AG09319 (cell line): ENCODE data around the gene SC5D.

ENCODE experiments used
- DNase-seq: peaks from one replicate; pipeline ENCODE4 v3.0.0-alpha.2; 2010; ENCODE audit warnings: low read depth; ENCODE audit errors: extremely low read depth
- TF ChIP-seq, protein P1 (sequence below): IDR thresholded peaks from 2 replicates; pipeline ENCODE4 v1.5.1; 2011; ENCODE audit warnings: low read depth, mild to moderate bottlenecking, inconsistent platforms, low read length, moderate library complexity

The SC5D gene

GRCh38 chr11:121253951-121254350, 38.6 kb upstream of the SC5D start:
- no peak for DNase-seq
- TF ChIP-seq, protein P1, sequence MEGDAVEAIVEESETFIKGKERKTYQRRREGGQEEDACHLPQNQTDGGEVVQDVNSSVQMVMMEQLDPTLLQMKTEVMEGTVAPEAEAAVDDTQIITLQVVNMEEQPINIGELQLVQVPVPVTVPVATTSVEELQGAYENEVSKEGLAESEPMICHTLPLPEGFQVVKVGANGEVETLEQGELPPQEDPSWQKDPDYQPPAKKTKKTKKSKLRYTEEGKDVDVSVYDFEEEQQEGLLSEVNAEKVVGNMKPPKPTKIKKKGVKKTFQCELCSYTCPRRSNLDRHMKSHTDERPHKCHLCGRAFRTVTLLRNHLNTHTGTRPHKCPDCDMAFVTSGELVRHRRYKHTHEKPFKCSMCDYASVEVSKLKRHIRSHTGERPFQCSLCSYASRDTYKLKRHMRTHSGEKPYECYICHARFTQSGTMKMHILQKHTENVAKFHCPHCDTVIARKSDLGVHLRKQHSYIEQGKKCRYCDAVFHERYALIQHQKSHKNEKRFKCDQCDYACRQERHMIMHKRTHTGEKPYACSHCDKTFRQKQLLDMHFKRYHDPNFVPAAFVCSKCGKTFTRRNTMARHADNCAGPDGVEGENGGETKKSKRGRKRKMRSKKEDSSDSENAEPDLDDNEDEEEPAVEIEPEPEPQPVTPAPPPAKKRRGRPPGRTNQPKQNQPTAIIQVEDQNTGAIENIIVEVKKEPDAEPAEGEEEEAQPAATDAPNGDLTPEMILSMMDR, result no peak

DNA sequence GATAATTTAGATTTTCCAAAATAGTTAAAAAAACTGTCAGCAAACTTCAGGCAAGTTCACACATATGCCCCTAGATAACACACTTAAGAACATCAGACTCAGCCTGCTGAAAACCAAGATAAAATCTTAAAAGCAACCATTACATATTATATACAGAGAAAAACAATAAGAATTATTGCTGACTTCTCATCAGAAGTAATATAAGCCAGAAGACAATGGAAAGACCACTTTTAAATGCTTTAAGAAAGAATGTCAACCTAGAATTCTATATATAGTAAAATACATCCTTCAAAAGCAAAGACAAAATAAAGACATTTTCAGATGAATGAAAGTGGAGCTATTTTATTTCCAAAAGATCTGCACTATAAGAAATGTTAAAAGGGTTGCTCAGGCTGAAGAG, 37.8 kb upstream of the SC5D start:
- TF ChIP-seq, protein P1, result no peak

DNA sequence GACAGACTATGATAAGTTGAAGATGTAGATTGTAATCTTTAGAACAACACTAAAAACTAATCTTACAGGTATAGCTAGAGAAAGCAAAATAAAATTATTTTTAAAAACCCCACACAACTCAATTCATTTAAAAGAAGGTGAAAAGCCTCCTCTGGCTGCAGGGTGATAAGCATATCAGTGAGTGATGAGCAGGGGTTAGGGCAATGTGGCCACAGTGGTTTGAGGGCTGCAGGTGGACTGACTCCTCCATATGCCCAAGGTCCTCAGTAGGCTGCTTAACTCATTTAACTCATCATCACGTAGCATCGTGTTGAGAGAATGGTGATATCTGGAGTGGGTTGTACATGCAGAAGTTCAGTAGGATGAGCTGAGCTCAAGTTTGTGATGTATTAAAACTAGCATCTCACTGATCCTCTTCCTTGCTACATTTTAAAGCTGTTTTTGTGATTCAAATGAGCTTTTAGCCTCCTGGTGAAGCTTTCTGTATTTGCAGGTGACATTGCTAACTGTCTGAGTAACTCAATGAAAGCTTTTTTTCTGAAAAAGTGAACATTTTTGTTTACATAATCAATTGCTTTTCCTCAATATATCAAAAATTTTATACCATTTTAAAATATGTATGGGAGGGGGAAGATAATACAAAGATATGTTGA, 37.0 kb upstream of the SC5D start:
- DNase-seq, result no peak
- TF ChIP-seq, protein P1, result no peak

More for the DNA sequence above, 37.8 kb upstream of the SC5D start:
- DNase-seq, result no peak

GRCh38 chr11:121257289-121257688, 35.3 kb upstream of the SC5D start:
- TF ChIP-seq, protein P1, result no peak

GRCh38 chr11:121257976-121258375, 34.6 kb upstream of the SC5D start:
- TF ChIP-seq, protein P1, result no peak
- DNase-seq, result no peak

More at GRCh38 chr11:121257289-121257688, 35.3 kb upstream of the SC5D start:
- no peak for DNase-seq

GRCh38 chr11:121265586-121265985, 27.0 kb upstream of the SC5D start:
- TF ChIP-seq, protein P1, result no peak
- DNase-seq, result no peak

DNA sequence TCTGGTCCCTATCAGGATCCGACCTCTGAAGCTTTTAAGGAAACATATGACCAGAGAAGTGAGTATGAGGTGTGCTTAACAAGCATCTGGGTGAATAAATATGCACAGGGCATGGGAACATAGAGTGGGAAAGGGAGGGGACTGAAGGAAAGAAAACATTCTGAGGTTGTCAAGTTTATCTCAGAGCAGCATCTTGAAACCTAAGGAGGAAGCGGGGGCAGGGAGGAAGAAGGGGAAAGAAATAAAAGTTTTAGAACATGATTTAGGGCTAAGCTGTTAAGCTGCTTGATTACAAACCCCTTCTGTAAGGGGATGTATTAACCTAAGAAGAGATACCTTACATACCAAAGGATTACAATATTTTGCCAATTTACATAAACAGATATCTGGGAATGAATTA, 24.0 kb upstream of the SC5D start:
- TF ChIP-seq, protein P1, result no peak
- DNase-seq, result no peak
